SHP77 treated with DMSO at 0.1 percent for 48 hours (cell line): ENCODE measurements around the gene CLK3.
"Not testable (repeated sequence)": the region's sequence is repeated elsewhere in the genome, so short reads cannot be mapped to it uniquely, and the experiment has no call there.

Experiments used
- DNase-seq: peaks from one replicate; lab custom pipeline; 2025; lab: John Stamatoyannopoulos, UW

The CLK3 gene

DNA sequence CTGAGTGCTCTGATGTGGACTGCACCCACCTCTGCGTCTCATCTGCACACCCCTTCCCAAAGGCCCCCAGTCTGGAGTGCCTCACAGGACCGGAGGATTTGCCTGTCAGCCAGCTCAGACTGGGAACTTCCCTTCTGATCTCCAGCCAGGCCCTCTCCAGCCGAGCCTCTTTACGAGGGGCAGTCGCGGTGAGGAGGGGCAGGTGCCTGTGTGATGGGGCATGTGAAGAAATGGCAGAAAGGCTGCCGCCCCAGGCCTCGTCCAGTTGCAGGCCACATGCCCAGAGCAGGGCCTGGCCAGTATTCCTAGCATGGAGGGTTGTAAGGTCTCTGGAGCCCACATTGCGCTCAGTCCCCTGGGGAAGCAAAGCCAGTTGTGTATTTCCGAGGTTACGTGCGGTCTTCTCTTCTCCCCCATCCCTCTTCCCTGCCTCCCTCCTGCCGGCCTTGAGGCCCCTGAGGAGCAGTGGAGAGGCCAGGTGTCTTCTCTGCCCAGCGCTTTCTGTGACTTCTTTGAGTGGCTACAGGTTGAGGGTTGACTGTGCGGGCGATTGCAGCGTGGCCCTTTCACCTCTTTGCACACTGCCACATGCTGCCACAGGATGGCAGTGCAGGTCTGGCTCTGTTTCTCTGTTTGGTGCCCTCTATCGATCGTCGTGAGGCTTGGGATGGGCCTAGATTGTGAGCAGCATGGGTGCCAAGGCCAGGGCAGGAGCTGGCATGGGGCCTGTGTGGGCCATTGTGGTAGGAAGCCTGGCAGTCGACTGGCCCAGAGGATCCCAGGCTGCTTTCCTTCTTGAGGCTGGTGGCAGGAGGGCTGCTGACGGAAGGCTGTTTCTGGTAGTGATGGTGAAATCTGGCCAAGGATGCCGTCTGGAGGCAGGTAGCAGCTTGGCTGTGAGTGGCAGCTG lies 5.3 kb downstream of the CLK3 start:
- no peak for DNase-seq

DNA sequence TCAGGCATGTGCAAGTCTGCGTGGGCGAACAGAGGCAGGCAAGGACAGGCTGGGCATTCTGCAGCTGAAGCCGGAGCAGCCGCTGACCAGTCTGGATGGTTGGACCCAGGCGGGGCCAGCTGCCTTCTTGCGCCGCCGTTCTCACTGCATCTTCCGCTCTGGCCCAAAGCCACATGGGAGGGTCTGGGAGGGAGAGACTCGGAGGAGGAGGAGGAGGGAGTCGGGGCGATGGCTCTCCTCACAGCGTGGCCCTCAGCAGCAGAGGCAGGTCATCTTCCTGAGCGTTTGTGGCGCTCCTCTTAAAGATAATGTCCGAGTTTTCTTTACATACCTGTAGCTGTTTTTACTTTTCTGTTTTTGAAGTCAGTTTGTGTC lies 5.9 kb downstream of the CLK3 start:
- DNase-seq = no peak

- no peak for DNase-seq
These were observed 6.3 kb downstream of the CLK3 start for GRCh38 chr15:74621936-74622335.

DNA sequence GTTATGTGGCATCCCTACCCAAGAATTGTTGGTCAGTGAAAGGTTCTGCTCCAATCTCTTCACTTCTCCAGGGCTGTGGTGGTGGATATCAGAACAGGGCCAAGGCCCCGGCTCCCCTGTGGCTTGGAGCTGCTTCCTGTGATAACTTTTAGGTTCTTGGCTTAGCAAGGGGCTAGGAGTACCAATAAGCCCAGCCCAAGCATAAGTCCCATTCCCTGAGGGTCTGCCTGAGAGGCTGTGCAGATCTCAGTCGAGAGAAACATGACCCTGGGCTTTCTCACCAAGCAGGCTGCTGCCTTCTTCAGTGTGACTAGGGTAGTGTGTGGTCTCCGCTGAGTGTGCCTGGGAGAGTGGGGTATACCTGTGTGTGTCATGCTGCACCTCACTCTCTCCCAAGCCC lies 7.1 kb downstream of the CLK3 start:
- no peak for DNase-seq

GRCh38 chr15:74624020-74624602 lies 8.5 kb downstream of the CLK3 start:
- no peak for DNase-seq

GRCh38 chr15:74625693-74626092 lies 10.1 kb downstream of the CLK3 start:
- DNase-seq = no peak

- DNase-seq = no peak
These were observed 10.7 kb downstream of the CLK3 start for GRCh38 chr15:74626336-74626735.

GRCh38 chr15:74626752-74627692 lies 11.4 kb downstream of the CLK3 start:
- no peak for DNase-seq

DNA sequence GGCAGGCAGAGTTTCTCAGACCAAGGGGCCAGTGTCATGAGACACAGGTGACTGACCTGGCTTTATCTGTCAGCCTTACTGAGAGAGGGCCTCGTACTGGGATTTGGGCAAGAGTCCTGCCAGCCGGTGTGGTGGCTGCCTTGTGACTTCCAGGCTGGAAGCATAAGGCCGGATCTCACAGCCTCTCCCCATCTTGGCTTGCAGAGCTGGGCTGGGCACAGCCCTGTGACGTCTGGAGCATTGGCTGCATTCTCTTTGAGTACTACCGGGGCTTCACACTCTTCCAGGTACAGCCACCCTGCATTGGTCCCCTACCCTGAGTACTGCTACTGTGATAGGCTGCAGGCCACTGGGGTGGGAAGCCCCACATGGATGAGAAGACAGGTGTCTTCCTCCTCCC lies 12.1 kb downstream of the CLK3 start:
- no peak for DNase-seq

DNA sequence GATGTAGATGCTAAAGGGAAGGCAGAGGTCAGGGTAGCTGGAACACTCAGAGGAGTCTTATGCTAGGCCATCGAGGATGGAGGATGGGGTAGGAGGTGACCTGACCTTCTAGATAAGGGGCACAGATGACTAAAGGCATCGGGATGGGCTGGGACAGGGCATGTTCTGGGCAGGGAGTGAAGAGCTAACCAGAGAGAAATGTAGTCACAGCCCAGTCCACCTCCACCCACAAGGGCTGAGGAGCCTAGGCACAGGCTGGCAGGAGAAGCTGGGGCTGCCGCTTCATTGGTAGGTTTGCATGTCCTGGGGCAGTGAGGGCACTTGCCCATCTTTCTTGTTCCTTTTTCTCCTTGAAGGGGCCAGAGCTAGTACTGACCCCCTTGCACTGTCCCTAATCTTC lies 12.6 kb downstream of the CLK3 start:
- DNase-seq = no peak

DNA sequence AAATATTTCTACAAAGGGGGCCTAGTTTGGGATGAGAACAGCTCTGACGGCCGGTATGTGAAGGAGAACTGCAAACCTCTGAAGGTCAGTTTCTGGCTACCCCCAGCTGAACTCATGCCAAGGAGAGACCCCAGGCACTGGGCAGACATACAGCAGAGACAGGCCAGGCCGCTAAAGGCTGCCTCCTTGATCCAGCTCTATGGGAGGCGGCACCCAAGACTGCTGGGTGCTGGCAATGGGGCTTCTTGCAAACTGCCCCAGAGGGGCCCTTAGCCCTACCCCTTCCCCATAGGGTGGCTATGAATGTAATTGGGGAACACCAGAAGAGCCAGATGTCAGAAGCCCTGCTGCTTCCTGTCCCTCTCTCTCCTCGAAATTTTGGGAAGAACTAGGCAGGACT lies 13.3 kb downstream of the CLK3 start:
- no peak for DNase-seq

DNA sequence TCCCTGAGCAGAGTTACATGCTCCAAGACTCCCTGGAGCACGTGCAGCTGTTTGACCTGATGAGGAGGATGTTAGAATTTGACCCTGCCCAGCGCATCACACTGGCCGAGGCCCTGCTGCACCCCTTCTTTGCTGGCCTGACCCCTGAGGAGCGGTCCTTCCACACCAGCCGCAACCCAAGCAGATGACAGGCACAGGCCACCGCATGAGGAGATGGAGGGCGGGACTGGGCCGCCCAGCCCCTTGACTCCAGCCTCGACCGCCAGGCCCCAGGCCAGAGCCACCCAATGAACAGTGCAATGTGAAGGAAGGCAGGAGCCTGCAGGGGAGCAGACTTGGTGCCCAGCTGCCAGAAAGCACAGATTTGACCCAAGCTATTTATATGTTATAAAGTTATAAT lies 14.1 kb downstream of the CLK3 start:
- not testable (repeated sequence) for DNase-seq

DNA sequence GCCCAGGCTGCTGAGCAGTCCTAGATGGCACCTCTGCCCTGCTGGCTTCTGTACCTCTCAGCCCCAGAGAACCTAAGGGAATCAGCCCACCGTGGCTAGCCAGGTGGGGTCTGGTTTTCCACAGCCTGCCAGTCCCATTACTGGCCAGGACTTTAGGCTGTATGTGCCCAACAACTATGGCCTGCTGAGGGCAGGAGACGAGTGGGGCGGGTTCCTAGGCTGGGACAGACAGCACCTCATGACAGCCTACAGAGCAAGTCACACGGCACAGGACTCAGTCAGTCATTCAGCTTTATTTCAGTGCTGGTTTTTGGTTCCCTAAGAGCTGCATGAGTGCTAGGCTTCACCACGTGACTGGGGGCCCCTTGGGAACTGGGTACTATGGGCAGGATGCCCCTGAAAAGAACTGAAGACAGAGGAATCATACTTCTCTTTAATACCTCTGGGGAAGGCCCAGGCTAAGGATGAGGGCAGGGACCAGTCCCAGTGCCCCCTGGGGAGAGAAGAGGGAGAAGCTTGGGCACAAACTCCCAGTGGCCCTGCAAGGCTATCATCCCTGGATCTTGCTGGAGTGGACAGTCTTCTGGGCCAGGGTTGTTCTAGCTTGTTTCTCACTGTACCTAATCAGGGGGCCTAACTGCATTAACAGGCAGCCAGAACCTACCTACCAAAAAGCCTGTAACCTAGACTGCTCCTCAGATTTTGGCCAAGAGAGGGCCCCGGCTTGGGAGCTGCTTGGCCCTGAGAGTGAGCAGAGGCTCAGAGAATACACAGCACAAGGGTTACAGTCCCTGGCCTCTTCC lies 14.8 kb downstream of the CLK3 start:
- no peak for DNase-seq

DNA sequence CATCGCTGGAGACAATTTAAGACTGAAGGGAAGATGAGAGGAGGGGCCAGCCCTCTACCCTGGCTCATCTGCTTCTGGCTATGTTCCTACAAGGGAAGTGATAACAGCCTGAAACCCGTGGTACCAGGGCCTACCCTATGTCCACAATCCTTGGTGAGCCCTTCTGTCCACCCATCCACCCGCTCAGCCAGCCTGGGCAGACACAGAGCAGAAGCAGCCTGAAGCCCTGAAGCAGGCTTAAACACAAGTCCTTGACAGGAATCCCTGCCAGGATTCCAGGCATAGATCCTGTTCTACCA lies 15.4 kb downstream of the CLK3 start:
- DNase-seq = no peak

- DNase-seq = no peak
These were observed 15.8 kb downstream of the CLK3 start for GRCh38 chr15:74631408-74631807.

- DNase-seq = peak; percentile 9
These were observed 16.4 kb downstream of the CLK3 start for GRCh38 chr15:74631935-74632560.

GRCh38 chr15:74632601-74633000 lies 17.0 kb downstream of the CLK3 start:
- DNase-seq = no peak

DNA sequence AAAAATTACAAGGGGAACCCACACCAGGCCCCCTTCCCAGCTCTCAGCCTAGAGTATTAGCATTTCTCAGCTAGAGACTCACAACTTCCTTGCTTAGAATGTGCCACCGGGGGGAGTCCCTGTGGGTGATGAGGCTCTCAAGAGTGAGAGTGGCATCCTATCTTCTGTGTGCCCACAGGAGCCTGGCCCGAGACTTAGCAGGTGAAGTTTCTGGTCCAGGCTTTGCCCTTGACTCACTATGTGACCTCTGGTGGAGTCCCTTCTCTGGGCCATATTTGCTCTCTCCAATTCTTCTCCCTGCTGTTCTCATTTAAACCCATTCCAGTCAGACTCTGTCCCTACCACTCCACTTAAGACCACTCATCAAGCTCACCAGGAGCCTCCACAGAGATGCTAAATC lies 18.1 kb downstream of the CLK3 start:
- no peak for DNase-seq

GRCh38 chr15:74635228-74635627 lies 19.6 kb downstream of the CLK3 start:
- DNase-seq = peak; percentile 33

- no peak for DNase-seq
These were observed 21.3 kb downstream of the CLK3 start for GRCh38 chr15:74636984-74637383.

DNA sequence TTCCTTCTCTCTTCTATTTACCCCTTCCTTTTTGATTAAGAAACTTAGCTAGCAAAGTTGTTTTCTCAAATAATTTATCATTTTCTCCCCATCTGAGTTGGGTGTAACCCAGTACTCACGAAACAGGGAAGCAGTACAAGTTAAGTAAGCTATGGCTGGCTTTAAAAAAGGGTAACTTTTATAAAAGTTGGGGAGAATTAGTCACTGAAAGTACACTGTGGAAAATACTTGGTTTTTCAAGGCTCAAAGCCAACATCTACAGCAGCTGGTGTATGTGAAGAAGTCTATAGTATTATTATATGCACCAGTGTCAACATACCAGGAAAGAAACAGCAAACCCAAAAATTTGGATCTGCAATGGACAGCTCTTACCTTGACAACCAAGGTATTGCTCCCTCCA lies 25.5 kb downstream of the CLK3 start:
- DNase-seq = no peak

DNA sequence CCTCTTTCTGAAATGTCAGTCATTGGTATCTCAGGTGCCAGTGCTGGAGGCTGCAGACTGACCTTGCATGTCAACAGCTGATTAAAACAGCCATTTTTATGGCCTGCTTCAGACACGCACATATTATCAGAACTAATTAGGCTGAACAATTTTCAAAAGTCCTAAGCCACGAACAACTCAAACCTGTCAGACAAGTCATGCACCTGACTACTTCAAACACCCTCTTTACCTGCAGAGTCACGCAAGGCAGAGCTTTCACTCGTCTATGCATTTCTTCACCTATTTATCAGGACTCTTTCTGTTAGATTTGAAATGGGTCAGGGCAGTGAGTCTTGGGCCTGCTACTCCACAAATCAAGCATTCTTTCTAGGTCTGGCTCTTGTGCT lies 26.7 kb downstream of the CLK3 start:
- no peak for DNase-seq
